ENCODE measurements around the gene CCDC27. TPM values are rescaled to one million over a fixed set of nuclear protein-coding genes. Genes with fewer than 3 reads are reported as not detected.

Gene CCDC27
- total and polyA plus RNA-seq, 2 of the 13 experiments (the other 11 are each of a cell fraction or from before 2014, with no cell fraction given): not detected

GRCh38 chr1:3747522-3747848 is 4.8 kb upstream of the CCDC27 start:
- in situ Hi-C loops (cut with HindIII; ENCODE audit: extremely low pct_ligation_motif_present, low pct_unique_long_range_greater_than_20kb): no loop called here
- no peak for DNase-seq (ENCODE audit: low spot score)
- intact Hi-C loops (cut with micrococcal nuclease; ENCODE audit: unreplicated experiment): no loop called here
- Histone ChIP-seq H3K79me2 (ENCODE audit: insufficient read depth, low read length) (peaks cover 6% of the 10 kb centered on the region), H4K20me1 (ENCODE audit: insufficient read depth, low read length) (no peaks in the 10 kb centered on the region), H3K27me3 (ENCODE audit: control insufficient read depth in 1 of 2, insufficient read depth in 2 of 2, low read length in 2 of 2) (peaks cover 5 to 16% of the 10 kb centered on the region in 2 experiments; a peak in 4 of 5 replicates), H3K9me3 (ENCODE audit: low read length) (no peaks in the 10 kb centered on the region), H3K4me2 (ENCODE audit: low read depth, low read length) (peak overlapping the region; percentile 85), H3K4me3 (replicated peaks in 1 of 3; ENCODE audit: insufficient read depth in 1 of 3, low read depth in 2 of 3, low read length in 3 of 3) (peak overlapping the region; percentile 72 to 96 (median 84); a peak in 5 of 6 replicates), H3K36me3 (replicated peaks in 1 of 2; ENCODE audit: control insufficient read depth in 1 of 2, insufficient read depth in 2 of 2, low read length in 2 of 2) (peaks cover 0 to 8% of the 10 kb centered on the region in 2 experiments; a peak in 3 of 5 replicates), H3K9ac (ENCODE audit: insufficient read depth, low read depth, low read length) (no peak overlapping the region), H2AFZ (ENCODE audit: low read length) (no peak overlapping the region), H3K4me1 (ENCODE audit: insufficient read depth, low read length) (peaks cover 31% of the 10 kb centered on the region), H3K27ac (ENCODE audit: extremely low read length, insufficient read depth, low read length) (no peak overlapping the region)
- no peak for ATAC-seq
- no peak for FAIRE-seq
- ChIA-PET CTCF (ENCODE audit: low intra/inter-chr PET ratio, low total read pairs) (no interaction called here), POLR2A (interaction anchor here (0.6 kb wide), 1 partner anchor 8 kb away, joined by 3 read pairs; no protein-coding TSS in a partner anchor)
- no TSS peak for BruUV-seq (replicated peaks)
- 30% methylated on average over 6 of the region's 6 CpGs for WGBS (ENCODE audit: low lambda C conversion rate)
- TF ChIP-seq, protein P1, sequence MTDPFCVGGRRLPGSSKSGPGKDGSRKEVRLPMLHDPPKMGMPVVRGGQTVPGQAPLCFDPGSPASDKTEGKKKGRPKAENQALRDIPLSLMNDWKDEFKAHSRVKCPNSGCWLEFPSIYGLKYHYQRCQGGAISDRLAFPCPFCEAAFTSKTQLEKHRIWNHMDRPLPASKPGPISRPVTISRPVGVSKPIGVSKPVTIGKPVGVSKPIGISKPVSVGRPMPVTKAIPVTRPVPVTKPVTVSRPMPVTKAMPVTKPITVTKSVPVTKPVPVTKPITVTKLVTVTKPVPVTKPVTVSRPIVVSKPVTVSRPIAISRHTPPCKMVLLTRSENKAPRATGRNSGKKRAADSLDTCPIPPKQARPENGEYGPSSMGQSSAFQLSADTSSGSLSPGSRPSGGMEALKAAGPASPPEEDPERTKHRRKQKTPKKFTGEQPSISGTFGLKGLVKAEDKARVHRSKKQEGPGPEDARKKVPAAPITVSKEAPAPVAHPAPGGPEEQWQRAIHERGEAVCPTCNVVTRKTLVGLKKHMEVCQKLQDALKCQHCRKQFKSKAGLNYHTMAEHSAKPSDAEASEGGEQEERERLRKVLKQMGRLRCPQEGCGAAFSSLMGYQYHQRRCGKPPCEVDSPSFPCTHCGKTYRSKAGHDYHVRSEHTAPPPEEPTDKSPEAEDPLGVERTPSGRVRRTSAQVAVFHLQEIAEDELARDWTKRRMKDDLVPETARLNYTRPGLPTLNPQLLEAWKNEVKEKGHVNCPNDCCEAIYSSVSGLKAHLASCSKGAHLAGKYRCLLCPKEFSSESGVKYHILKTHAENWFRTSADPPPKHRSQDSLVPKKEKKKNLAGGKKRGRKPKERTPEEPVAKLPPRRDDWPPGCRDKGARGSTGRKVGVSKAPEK (CRISPR knock-in tag; IDR thresholded peaks at IDR 0.05; ENCODE audit: borderline replicate concordance): no peak
- no peak for TF ChIP-seq ZNF567 (CRISPR knock-in tag; IDR thresholded peaks at IDR 0.05; ENCODE audit: borderline replicate concordance)
- TF ChIP-seq KDM4B (CRISPR knock-in tag; IDR thresholded peaks at IDR 0.05): no peak
- TF ChIP-seq, protein P2, sequence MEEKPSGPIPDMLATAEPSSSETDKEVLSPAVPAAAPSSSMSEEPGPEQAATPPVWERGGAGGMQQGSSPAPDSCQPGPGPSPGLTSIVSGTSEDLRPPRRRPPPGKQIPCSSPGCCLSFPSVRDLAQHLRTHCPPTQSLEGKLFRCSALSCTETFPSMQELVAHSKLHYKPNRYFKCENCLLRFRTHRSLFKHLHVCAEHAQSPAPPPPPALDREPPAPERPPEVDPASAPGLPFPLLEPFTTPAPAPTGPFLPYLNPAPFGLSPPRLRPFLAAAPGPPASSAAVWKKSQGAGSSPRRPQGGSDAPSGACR (CRISPR knock-in tag; IDR thresholded peaks at IDR 0.05): no peak
- no peak for TF ChIP-seq ZNF546 (CRISPR knock-in tag; conservative IDR thresholded peaks at IDR 0.05)
- TF ChIP-seq ZNF678 (CRISPR knock-in tag; IDR thresholded peaks at IDR 0.05): no peak
- TF ChIP-seq, protein P3, sequence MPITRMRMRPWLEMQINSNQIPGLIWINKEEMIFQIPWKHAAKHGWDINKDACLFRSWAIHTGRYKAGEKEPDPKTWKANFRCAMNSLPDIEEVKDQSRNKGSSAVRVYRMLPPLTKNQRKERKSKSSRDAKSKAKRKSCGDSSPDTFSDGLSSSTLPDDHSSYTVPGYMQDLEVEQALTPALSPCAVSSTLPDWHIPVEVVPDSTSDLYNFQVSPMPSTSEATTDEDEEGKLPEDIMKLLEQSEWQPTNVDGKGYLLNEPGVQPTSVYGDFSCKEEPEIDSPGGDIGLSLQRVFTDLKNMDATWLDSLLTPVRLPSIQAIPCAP (CRISPR knock-in tag; IDR thresholded peaks at IDR 0.05; ENCODE audit: low read depth): no peak
- no peak for TF ChIP-seq ZNF121 (CRISPR knock-in tag; IDR thresholded peaks at IDR 0.05)
- TF ChIP-seq ZNF597 (CRISPR knock-in tag; IDR thresholded peaks at IDR 0.05): no peak
- no peak for TF ChIP-seq PRMT3 (CRISPR knock-in tag; IDR thresholded peaks at IDR 0.05; ENCODE audit: borderline replicate concordance, low read depth)
- TF ChIP-seq YEATS2 (CRISPR knock-in tag; IDR thresholded peaks at IDR 0.05; ENCODE audit: borderline replicate concordance): no peak
- TF ChIP-seq, protein P4, sequence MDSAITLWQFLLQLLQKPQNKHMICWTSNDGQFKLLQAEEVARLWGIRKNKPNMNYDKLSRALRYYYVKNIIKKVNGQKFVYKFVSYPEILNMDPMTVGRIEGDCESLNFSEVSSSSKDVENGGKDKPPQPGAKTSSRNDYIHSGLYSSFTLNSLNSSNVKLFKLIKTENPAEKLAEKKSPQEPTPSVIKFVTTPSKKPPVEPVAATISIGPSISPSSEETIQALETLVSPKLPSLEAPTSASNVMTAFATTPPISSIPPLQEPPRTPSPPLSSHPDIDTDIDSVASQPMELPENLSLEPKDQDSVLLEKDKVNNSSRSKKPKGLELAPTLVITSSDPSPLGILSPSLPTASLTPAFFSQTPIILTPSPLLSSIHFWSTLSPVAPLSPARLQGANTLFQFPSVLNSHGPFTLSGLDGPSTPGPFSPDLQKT (CRISPR knock-in tag; IDR thresholded peaks at IDR 0.05; ENCODE audit: borderline replicate concordance): no peak
- no peak for TF ChIP-seq ZNF530 (CRISPR knock-in tag; IDR thresholded peaks at IDR 0.05; ENCODE audit: low read depth)
- TF ChIP-seq MEF2D (CRISPR knock-in tag; IDR thresholded peaks at IDR 0.05): no peak
- no peak for TF ChIP-seq ZNF432 (CRISPR knock-in tag; IDR thresholded peaks at IDR 0.05; ENCODE audit: borderline replicate concordance)
- TF ChIP-seq CBX2 (IDR thresholded peaks at IDR 0.05; ENCODE audit: low read depth, low read length): no peak
- no peak for TF ChIP-seq CBX2 (CRISPR knock-in tag; IDR thresholded peaks at IDR 0.05; ENCODE audit: low read depth)
- no peak for TF ChIP-seq SNAPC5 (CRISPR knock-in tag; IDR thresholded peaks at IDR 0.05; ENCODE audit: borderline replicate concordance)
